IMR-90 (cell line): ENCODE measurements around the gene DPYSL3. TPM values are rescaled to one million over a fixed set of nuclear protein-coding genes. Genes with fewer than 3 reads are reported as not detected.

Experiments
- ATAC-seq: fragments of 200-7000 bp; cut with Tn5 transposase; 2 replicates; pipeline ENCODE4 v1.9.1; 2020; ENCODE audit warnings: low read depth, mild to moderate bottlenecking, moderate library complexity
- BruUV-seq: library from RNA; stranded (reverse); fragments of 400-500 nt; replicated peaks from 2 replicates; lab custom pipeline; 2021; lab: Mats Ljungman, UMichigan
- CTCF ChIA-PET: fragments of 300-600 bp; formaldehyde crosslinking; extraction: SDS; loops from one replicate; lab custom pipeline; 2021; ENCODE audit warnings: antibody characterized with exemption; lab: Yijun Ruan, JAX
- POLR2A ChIA-PET: fragments of 300-600 bp; sonication (Branson Sonifier 250); formaldehyde crosslinking; loops from one replicate; lab custom pipeline; 2022; ENCODE audit warnings: antibody characterized with exemption; ENCODE audit not compliant: unreplicated experiment; lab: Charles Lee
- DNase-seq: peaks from one replicate; pipeline ENCODE4 v3.0.0; 2013
- H2AFZ ChIP-seq: replicated peaks from 2 replicates; pipeline ENCODE3; 2013; ENCODE audit warnings: low read length, mild to moderate bottlenecking; ENCODE audit not compliant: poor library complexity
- H2AK5ac ChIP-seq: 2 replicates; pipeline ENCODE4 v1.6.1; 2013; ENCODE audit warnings: low read depth, low read length, inconsistent platforms
- H2AK9ac ChIP-seq: replicated peaks from 2 replicates; pipeline ENCODE3; 2013; ENCODE audit warnings: mild to moderate bottlenecking, low read depth, low read length, moderate library complexity; ENCODE audit not compliant: poor library complexity
- H2BK120ac ChIP-seq: 2 replicates; pipeline ENCODE4 v1.6.1; 2013; ENCODE audit warnings: low read depth, low read length, inconsistent platforms
- H2BK15ac ChIP-seq: 3 replicates; pipeline ENCODE4 v1.6.1; 2013; ENCODE audit warnings: low read depth, low read length, inconsistent platforms
- H2BK20ac ChIP-seq: 2 replicates; pipeline ENCODE4 v1.6.1; 2013; ENCODE audit warnings: low read depth, mild to moderate bottlenecking, inconsistent platforms, low read length, moderate library complexity
- H2BK5ac ChIP-seq: 2 replicates; pipeline ENCODE4 v1.6.1; 2013; ENCODE audit warnings: mild to moderate bottlenecking, low read depth, low read length, inconsistent platforms; ENCODE audit not compliant: poor library complexity, severe bottlenecking
- H3K14ac ChIP-seq: replicated peaks from 2 replicates; pipeline ENCODE4 v1.6.1; 2013; ENCODE audit warnings: low read depth, low read length, inconsistent platforms
- H3K18ac ChIP-seq: 2 replicates; pipeline ENCODE4 v1.6.1; 2013; ENCODE audit warnings: low read depth, low read length, control low read depth
- H3K23ac ChIP-seq: 2 replicates; pipeline ENCODE4 v1.6.1; 2013; ENCODE audit warnings: low read depth, low read length, inconsistent platforms
- H3K27ac ChIP-seq: 2 replicates; pipeline ENCODE4 v1.5.1; 2013; ENCODE audit warnings: mild to moderate bottlenecking, control low read depth, low read length; ENCODE audit not compliant: insufficient read depth
- H3K27me3 ChIP-seq: 2 replicates; pipeline ENCODE4 v1.6.1; 2013; ENCODE audit warnings: low read length; ENCODE audit not compliant: control insufficient read depth, insufficient read depth
- H3K36me3 ChIP-seq: 2 replicates; pipeline ENCODE4 v1.6.1; 2013; ENCODE audit warnings: low read length, mixed read lengths; ENCODE audit not compliant: control insufficient read depth, insufficient read depth
- H3K4ac ChIP-seq: 2 replicates; pipeline ENCODE4 v1.6.1; 2013; ENCODE audit warnings: low read depth, low read length, inconsistent platforms
- H3K4me1 ChIP-seq: 2 replicates; pipeline ENCODE4 v1.6.1; 2013; ENCODE audit warnings: low read length, mixed read lengths; ENCODE audit not compliant: control insufficient read depth, insufficient read depth
- H3K4me2 ChIP-seq: 2 replicates; pipeline ENCODE4 v1.6.1; 2013; ENCODE audit warnings: low read depth, mild to moderate bottlenecking, control low read depth, low read length, moderate library complexity
- H3K4me3 ChIP-seq: 2 replicates; pipeline ENCODE4 v1.5.1; 2013; ENCODE audit warnings: low read depth, mild to moderate bottlenecking, control low read depth, low read length, moderate library complexity; ENCODE audit not compliant: insufficient read depth
- H3K56ac ChIP-seq: 2 replicates; pipeline ENCODE4 v1.6.1; 2013; ENCODE audit warnings: low read length, inconsistent platforms; ENCODE audit not compliant: insufficient read depth; ENCODE audit errors: extremely low read depth
- H3K79me1 ChIP-seq, 2 experiments: 2 replicates each; pipeline ENCODE4 v1.6.1; 2013; ENCODE audit warnings: low read length in 2 of 2, inconsistent platforms in 1 of 2, low read depth in 1 of 2
- H3K9ac ChIP-seq: 2 replicates; pipeline ENCODE4 v1.6.1; 2013; ENCODE audit warnings: low read depth, low read length, control low read depth
- H3K9me1 ChIP-seq: 2 replicates; pipeline ENCODE4 v1.6.1; 2013; ENCODE audit warnings: low read length, inconsistent platforms; ENCODE audit not compliant: insufficient read depth
- H3K9me3 ChIP-seq: 2 replicates; pipeline ENCODE4 v1.6.1; 2013; ENCODE audit warnings: low read length; ENCODE audit not compliant: control insufficient read depth, insufficient read depth
- H4K20me1 ChIP-seq: 2 replicates; pipeline ENCODE4 v1.6.1; 2013; ENCODE audit warnings: low read length, inconsistent platforms; ENCODE audit not compliant: insufficient read depth
- H4K5ac ChIP-seq: 2 replicates; pipeline ENCODE4 v1.6.1; 2013; ENCODE audit warnings: mild to moderate bottlenecking, low read depth, low read length, control low read depth
- H4K8ac ChIP-seq, 2 experiments: 2 replicates each; pipeline ENCODE4 v1.6.1; 2013; ENCODE audit warnings: low read depth in 2 of 2, low read length in 2 of 2, control low read depth in 1 of 2, inconsistent platforms in 1 of 2
- H4K91ac ChIP-seq: 2 replicates; pipeline ENCODE4 v1.6.1; 2013; ENCODE audit warnings: low read depth, low read length, inconsistent platforms; ENCODE audit not compliant: insufficient read depth
- CTCF ChIP-seq: conservative IDR thresholded peaks from 2 replicates; pipeline ENCODE4 v1.5.1; 2012; ENCODE audit warnings: mild to moderate bottlenecking, low read depth, low read length, improper control_type of control experiment
- FOS ChIP-seq: fragments of 150-350 bp; IDR thresholded peaks from 2 replicates; pipeline ENCODE4 v1.6.1; 2016; ENCODE audit warnings: low read depth, low read length
- MAFK ChIP-seq: IDR thresholded peaks from 2 replicates; pipeline ENCODE4 v1.6.1; 2012; ENCODE audit warnings: low read depth, low read length, improper control_type of control experiment
- NFE2L2 ChIP-seq: fragments of 150-350 bp; IDR thresholded peaks from 2 replicates; pipeline ENCODE4 v1.6.1; 2016; ENCODE audit warnings: low read depth, mild to moderate bottlenecking, low read length
- RAD21 ChIP-seq: IDR thresholded peaks from 2 replicates; pipeline ENCODE4 v1.6.1; 2012; ENCODE audit warnings: low read length, improper control_type of control experiment
- RFX5 ChIP-seq: IDR thresholded peaks from 2 replicates; pipeline ENCODE4 v1.8.0; 2012; ENCODE audit warnings: low read depth, mild to moderate bottlenecking, low read length, moderate library complexity
- WGBS, 2 experiments: methylation state at CpG; one replicate each; pipeline versions ENCODE4 v1.1.5 to v1.1.7; 2013; ENCODE audit warnings: missing lambda C conversion rate in 2 of 2; ENCODE audit not compliant: insufficient read length in 1 of 2; ENCODE audit errors: extremely low coverage in 2 of 2; 5-methylcytosine and 5-hydroxymethylcytosine counted together
- dilution Hi-C: fragments of 300-500 bp; cut with HindIII; formaldehyde crosslinking; loops from one replicate; pipeline ENCODE4 v1.14.3; 2018; ENCODE audit warnings: low sequenced_read_pairs; ENCODE audit not compliant: unreplicated experiment
- in situ Hi-C: fragments of 300-500 bp; cut with MboI; formaldehyde crosslinking; loops from 3 replicates; pipeline ENCODE4 v1.14.3; 2019; ENCODE audit warnings: low sequenced_read_pairs, inconsistent platforms, mixed read lengths
- intact Hi-C: fragments of 100-400 bp; cut with micrococcal nuclease; formaldehyde crosslinking; loops from 2 replicates; pipeline ENCODE4 v1.10.0; 2022
- polyA plus RNA-seq, 3 experiments: library from polyadenylated mRNA; depleted of rRNA; stranded (reverse); fragments of >200 nt; gene quantifications; 2 replicates each; pipeline ENCODE4 v1.2.3, GENCODE V29; 2012; ENCODE audit warnings: low replicate concordance in 1 of 3
- total RNA-seq: library from RNA; depleted of rRNA; stranded (reverse); fragments of >200 nt; gene quantifications from 2 replicates; pipeline ENCODE4 v1.2.3, GENCODE V29; 2012

The DPYSL3 gene
- total and polyA plus RNA-seq, 2 of the 4 experiments (the other 2 are of a cell fraction) = 50.2 to 60.9 TPM

GRCh38 chr5:147547730-147548129 is 37.9 kb upstream of the DPYSL3 start:
- H3K79me1 ChIP-seq = no peaks in the 10 kb centered on the region
- intact Hi-C loops (no loop called here), in situ Hi-C loops (no loop called here), dilution Hi-C loops (no loop called here)
- H3K4me2 ChIP-seq = no peak overlapping the region
- H2BK5ac ChIP-seq = no peak overlapping the region
- H2BK20ac ChIP-seq = no peak overlapping the region
- no peak overlapping the region for H3K23ac ChIP-seq
- CTCF ChIA-PET = interaction anchor here (1.6 kb wide), 1 partner anchor 10 kb away, joined by 3 read pairs; no protein-coding TSS in a partner anchor
- peak; percentile 49; the same call in 1 of the 2 replicates for ATAC-seq
- POLR2A ChIA-PET = no interaction called here
- H3K27ac ChIP-seq = no peak overlapping the region
- no peaks in the 10 kb centered on the region for H4K20me1 ChIP-seq
- H3K36me3 ChIP-seq = no peaks in the 10 kb centered on the region
- no CpG with 5 or more reads among the region's 3 CpGs for WGBS, 2 experiments
- H2AFZ ChIP-seq = no peak overlapping the region
- no peaks in the 10 kb centered on the region for H3K9me3 ChIP-seq
- no peak overlapping the region for H2BK120ac ChIP-seq
- H3K14ac ChIP-seq = no peak overlapping the region
- no peak overlapping the region for H3K4me3 ChIP-seq
- no peak overlapping the region for H3K4ac ChIP-seq
- H3K27me3 ChIP-seq = no peaks in the 10 kb centered on the region
- no peak overlapping the region for H3K18ac ChIP-seq
- H3K9me1 ChIP-seq = no peaks in the 10 kb centered on the region
- no peak overlapping the region for H2AK5ac ChIP-seq
- peaks cover 2% of the 10 kb centered on the region for H3K4me1 ChIP-seq
- no peak overlapping the region for H2BK15ac ChIP-seq
- no peak overlapping the region for H3K56ac ChIP-seq
- H3K9ac ChIP-seq = no peak overlapping the region
- BruUV-seq = no TSS peak
- no peak overlapping the region for H4K8ac ChIP-seq
- no peak overlapping the region for H4K91ac ChIP-seq
- no peak overlapping the region for H4K5ac ChIP-seq
- no peak overlapping the region for H2AK9ac ChIP-seq
- TF ChIP-seq NFE2L2 (no peak), MAFK (no peak), RFX5 (no peak), RAD21 (no peak), CTCF (no peak), FOS (no peak)
- DNase-seq = peak; percentile 45
